Measurements from ENCODE around the gene OLFM3.

The OLFM3 gene

GRCh38 chr1:101942516-101943193, 54.1 kb downstream of the OLFM3 start:
- no peak for DNase-seq

- no peak for DNase-seq
These were observed 58.0 kb downstream of the OLFM3 start for GRCh38 chr1:101938681-101939080.

GRCh38 chr1:101929343-101929742, 67.4 kb downstream of the OLFM3 start:
- DNase-seq: no peak

- no peak for DNase-seq
These were observed 67.9 kb downstream of the OLFM3 start for GRCh38 chr1:101928829-101929228.

GRCh38 chr1:101924700-101925099, 72.0 kb downstream of the OLFM3 start:
- DNase-seq: no peak

- no peak for DNase-seq
These were observed 76.1 kb downstream of the OLFM3 start for GRCh38 chr1:101920577-101920976.

- no peak for DNase-seq
These were observed 78.4 kb downstream of the OLFM3 start for GRCh38 chr1:101918277-101918676.

- no peak for DNase-seq
These were observed 81.1 kb downstream of the OLFM3 start for GRCh38 chr1:101915597-101915996.

- DNase-seq: no peak
These were observed 82.1 kb downstream of the OLFM3 start for GRCh38 chr1:101914473-101915242.

GRCh38 chr1:101911894-101912293, 84.8 kb downstream of the OLFM3 start:
- DNase-seq: no peak

GRCh38 chr1:101908980-101909379, 87.7 kb downstream of the OLFM3 start:
- no peak for DNase-seq

- DNase-seq: no peak
These were observed 89.5 kb downstream of the OLFM3 start for GRCh38 chr1:101907264-101907663.

- no peak for DNase-seq
These were observed 91.4 kb downstream of the OLFM3 start for GRCh38 chr1:101905283-101905835.

GRCh38 chr1:101902199-101902598, 94.5 kb downstream of the OLFM3 start:
- DNase-seq: no peak

- no peak for DNase-seq
These were observed 98.6 kb downstream of the OLFM3 start for GRCh38 chr1:101898137-101898536.

- no peak for DNase-seq
These were observed 112.1 kb downstream of the OLFM3 start for GRCh38 chr1:101884621-101885020.

- no peak for DNase-seq
These were observed 120.8 kb downstream of the OLFM3 start for GRCh38 chr1:101875891-101876290.

GRCh38 chr1:101873672-101874071, 123.1 kb downstream of the OLFM3 start:
- DNase-seq: no peak

GRCh38 chr1:101859941-101860340, 136.8 kb downstream of the OLFM3 start:
- DNase-seq: no peak

GRCh38 chr1:101854271-101854670, 142.5 kb downstream of the OLFM3 start:
- no peak for DNase-seq

GRCh38 chr1:101852936-101853335, 143.8 kb downstream of the OLFM3 start:
- no peak for DNase-seq

GRCh38 chr1:101849356-101849755, 147.4 kb downstream of the OLFM3 start:
- DNase-seq: no peak

GRCh38 chr1:101847626-101848025, 149.1 kb downstream of the OLFM3 start:
- no peak for DNase-seq

- DNase-seq: no peak
These were observed 149.9 kb downstream of the OLFM3 start for GRCh38 chr1:101846820-101847219.

All from fibroblast of skin of right quadriceps (primary cell).